Tibial nerve (tissue), 4 donors: ENCODE results near the gene TAMM41. TPM values are rescaled to one million over a fixed set of nuclear protein-coding genes. Genes with fewer than 3 reads are reported as not detected.

ENCODE experiments used
- DNase-seq, 2 donors: peaks; one replicate each; pipeline ENCODE4 v3.0.0-alpha.2; 2019; ENCODE audit warnings: low spot score in 2 of 2
- H3K27ac ChIP-seq, 4 donors: fragments of 200-600 bp; sonication (generic) in 3 of 4; one replicate each; pipeline ENCODE4 v1.5.1; 2017 to 2019; ENCODE audit warnings: mild to moderate bottlenecking in 1 of 4
- H3K27me3 ChIP-seq, 2 donors: fragments of 200-600 bp; sonication (generic) in 1 of 2; one replicate each; pipeline versions ENCODE4 v1.5.1 to v1.6.0; 2017 to 2019
- H3K36me3 ChIP-seq, 3 donors: fragments of 200-600 bp; sonication (generic); one replicate each; pipeline ENCODE4 v1.5.1; 2018 to 2019
- H3K4me1 ChIP-seq, 4 donors: fragments of 200-600 bp; sonication (generic) in 3 of 4; one replicate each; pipeline ENCODE4 v1.5.1; 2017 to 2019
- H3K4me3 ChIP-seq, 4 donors: fragments of 200-600 bp; sonication (generic) in 3 of 4; one replicate each; pipeline ENCODE4 v1.5.1; 2017 to 2019; ENCODE audit warnings: mild to moderate bottlenecking in 1 of 4, moderate library complexity in 1 of 4
- H3K9me3 ChIP-seq, 4 donors: fragments of 200-600 bp; sonication (generic) in 3 of 4; one replicate each; pipeline ENCODE4 v1.5.1; 2017 to 2019
- CTCF ChIP-seq, 5 experiments: fragments of 200-600 bp in 3 of 5; fragments of 450-650 bp in 2 of 5; sonication (generic) in 3 of 5; IDR thresholded peaks; one replicate each; pipeline ENCODE4 v1.5.1; 2016 to 2019; ENCODE audit warnings: antibody characterized with exemption in 5 of 5, mild to moderate bottlenecking in 3 of 5, moderate library complexity in 2 of 5
- EP300 ChIP-seq, 2 donors: sonication (generic); formaldehyde crosslinking; IDR thresholded peaks; one replicate each; pipeline ENCODE4 v1.6.1; 2017; ENCODE audit warnings: antibody characterized with exemption in 2 of 2, mild to moderate bottlenecking in 1 of 2
- POLR2A ChIP-seq, 2 donors: fragments of 450-650 bp; IDR thresholded peaks; one replicate each; pipeline ENCODE4 v1.6.1; 2017; ENCODE audit warnings: antibody characterized with exemption in 2 of 2, mild to moderate bottlenecking in 2 of 2, moderate library complexity in 2 of 2
- WGBS, 2 donors: methylation state at CpG; one replicate each; pipeline ENCODE4 v1.1.5; 2018; 5-methylcytosine and 5-hydroxymethylcytosine counted together
- total RNA-seq, 4 donors: library from RNA; depleted of rRNA; stranded (reverse); fragments of >200 nt; gene quantifications; one replicate each; pipeline ENCODE4 v1.1.0, GENCODE V29; 2016

TAMM41 gene
- total RNA-seq, 4 donors from 2014 or later, result 15.5 to 40.8 (median 25.5) TPM

GRCh38 chr3:11835028-11835639, 11.6 kb downstream of the TAMM41 start:
- peaks cover 0 to 32% (median 3%) of the 10 kb centered on the region in 4 donors for H3K4me1 ChIP-seq
- no peaks in the 10 kb centered on the region for H3K9me3 ChIP-seq
- DNase-seq, result peak in 1 of 2 donors; percentile 19
- H3K36me3 ChIP-seq, result peaks cover 0 to 58% (median 17%) of the 10 kb centered on the region in 3 donors
- H3K4me3 ChIP-seq, result no peak overlapping the region
- no peak overlapping the region for H3K27ac ChIP-seq
- no peaks in the 10 kb centered on the region for H3K27me3 ChIP-seq
- TF ChIP-seq CTCF (IDR thresholded peaks at IDR 0.05) (peak in 4 of 5 experiments; percentile 28 to 45 (median 34)), EP300 (IDR thresholded peaks at IDR 0.05) (no peak)

GRCh38 chr3:11832981-11833905, 13.4 kb downstream of the TAMM41 start:
- DNase-seq, result peak in 1 of 2 donors; percentile 43
- WGBS, 2 donors, result 35 to 44% methylated on average over 9 of the region's 9 CpGs
- H3K4me3 ChIP-seq, result no peak overlapping the region
- H3K27ac ChIP-seq, result peak overlapping the region in 3 of 4 donors; percentile 10 to 62 (median 14)
- no peaks in the 10 kb centered on the region for H3K27me3 ChIP-seq
- no peaks in the 10 kb centered on the region for H3K9me3 ChIP-seq
- peaks cover 0 to 57% (median 23%) of the 10 kb centered on the region in 3 donors for H3K36me3 ChIP-seq
- peak in 1 of 2 donors; percentile 22 for TF ChIP-seq EP300 (IDR thresholded peaks at IDR 0.05)
- no peak for TF ChIP-seq CTCF (IDR thresholded peaks at IDR 0.05)
- H3K4me1 ChIP-seq, result peaks cover 0 to 32% (median 3%) of the 10 kb centered on the region in 4 donors

GRCh38 chr3:11829416-11829815, 17.3 kb downstream of the TAMM41 start:
- no peaks in the 10 kb centered on the region for H3K27me3 ChIP-seq
- no peak overlapping the region for H3K27ac ChIP-seq
- no peak overlapping the region for H3K4me3 ChIP-seq
- WGBS, 2 donors, result 86% methylated on average over 7 of the region's 7 CpGs
- H3K36me3 ChIP-seq, result peaks cover 3 to 67% (median 19%) of the 10 kb centered on the region in 3 donors
- H3K4me1 ChIP-seq, result peaks cover 0 to 32% (median 3%) of the 10 kb centered on the region in 4 donors
- H3K9me3 ChIP-seq, result no peaks in the 10 kb centered on the region
- TF ChIP-seq CTCF (IDR thresholded peaks at IDR 0.05) (no peak), POLR2A (IDR thresholded peaks at IDR 0.05) (no peak), EP300 (IDR thresholded peaks at IDR 0.05) (no peak)
- no peak for DNase-seq

GRCh38 chr3:11826628-11827265, 19.9 kb downstream of the TAMM41 start:
- no peak overlapping the region for H3K4me3 ChIP-seq
- 79 to 81% methylated on average over 1 of the region's 1 CpG for WGBS, 2 donors
- H3K36me3 ChIP-seq, result peaks cover 3 to 88% (median 9%) of the 10 kb centered on the region in 3 donors
- peaks cover 0 to 7% (median 0%) of the 10 kb centered on the region in 4 donors for H3K4me1 ChIP-seq
- no peaks in the 10 kb centered on the region for H3K9me3 ChIP-seq
- no peak for TF ChIP-seq EP300 (IDR thresholded peaks at IDR 0.05)
- no peak for TF ChIP-seq POLR2A (IDR thresholded peaks at IDR 0.05)
- TF ChIP-seq CTCF (IDR thresholded peaks at IDR 0.05), result no peak
- DNase-seq, result no peak
- no peaks in the 10 kb centered on the region for H3K27me3 ChIP-seq
- H3K27ac ChIP-seq, result no peak overlapping the region
